DND-41 (cell line): ENCODE measurements around the gene SP9.

Source experiments
- ATAC-seq: fragments of 200-7000 bp; cut with Tn5 transposase; 3 replicates; pipeline ENCODE4 v1.9.1; 2021; ENCODE audit warnings: low read depth; ENCODE audit not compliant: insufficient read depth
- DNase-seq: peaks from one replicate; pipeline ENCODE4 v3.0.0-alpha.2; 2020
- H2AFZ ChIP-seq: 2 replicates; pipeline ENCODE4 v1.6.0; 2012; ENCODE audit warnings: low read depth, low read length
- H3K27ac ChIP-seq: 2 replicates; pipeline ENCODE4 v1.5.1; 2012; ENCODE audit warnings: low read length, inconsistent platforms
- H3K27me3 ChIP-seq: fragments of 200-600 bp; sonication (generic); 2 replicates; pipeline ENCODE4 v1.6.0; 2012; ENCODE audit warnings: low read length, mild to moderate bottlenecking, inconsistent platforms; ENCODE audit not compliant: insufficient read depth, poor library complexity
- H3K36me3 ChIP-seq: 2 replicates; pipeline ENCODE4 v1.5.1; 2012; ENCODE audit warnings: low read length, inconsistent platforms; ENCODE audit not compliant: insufficient read depth
- H3K4me1 ChIP-seq: 2 replicates; pipeline ENCODE4 v1.5.1; 2012; ENCODE audit warnings: mild to moderate bottlenecking, low read length; ENCODE audit not compliant: insufficient read depth
- H3K4me2 ChIP-seq: 2 replicates; pipeline ENCODE4 v1.6.0; 2012; ENCODE audit warnings: mild to moderate bottlenecking, moderate library complexity, low read length, inconsistent platforms; ENCODE audit not compliant: insufficient read depth
- H3K4me3 ChIP-seq, 2 experiments: fragments of 200-600 bp in 1 of 2; shearing (Covaris generic) in 1 of 2; 2 replicates each; pipeline ENCODE4 v1.5.1; 2012 to 2016; ENCODE audit warnings: inconsistent platforms in 2 of 2, low read length in 2 of 2, mild to moderate bottlenecking in 2 of 2, low read depth in 1 of 2, moderate library complexity in 1 of 2
- H3K79me2 ChIP-seq: 2 replicates; pipeline ENCODE4 v1.6.0; 2012; ENCODE audit warnings: low read length, inconsistent platforms; ENCODE audit not compliant: insufficient read depth
- H3K9ac ChIP-seq: 2 replicates; pipeline ENCODE4 v1.6.0; 2012; ENCODE audit warnings: low read depth, mild to moderate bottlenecking, inconsistent platforms, low read length, moderate library complexity
- H3K9me3 ChIP-seq: 2 replicates; pipeline ENCODE4 v1.5.1; 2012; ENCODE audit warnings: low read length, moderate library complexity, mild to moderate bottlenecking, inconsistent platforms; ENCODE audit not compliant: insufficient read depth, severe bottlenecking
- H4K20me1 ChIP-seq: 2 replicates; pipeline ENCODE4 v1.6.0; 2012; ENCODE audit warnings: low read length; ENCODE audit not compliant: insufficient read depth
- CTCF ChIP-seq: IDR thresholded peaks from 2 replicates; pipeline ENCODE4 v1.5.1; 2012; ENCODE audit warnings: borderline replicate concordance, low read length, moderate library complexity, mild to moderate bottlenecking; ENCODE audit not compliant: poor library complexity, severe bottlenecking; ENCODE audit errors: extremely low read depth
- EZH2 ChIP-seq: IDR thresholded peaks from 3 replicates; pipeline ENCODE4 v1.6.1; 2012; ENCODE audit warnings: borderline replicate concordance, low read depth, mild to moderate bottlenecking, moderate library complexity, low read length, inconsistent platforms; ENCODE audit not compliant: severe bottlenecking

Gene SP9

GRCh38 chr2:174383796-174384195 is 49.0 kb downstream of the SP9 start:
- Histone ChIP-seq H3K4me3 (no peak overlapping the region), H3K79me2 (peaks cover 27% of the 10 kb centered on the region), H3K4me2 (no peak overlapping the region), H3K9ac (no peak overlapping the region), H3K27me3 (no peaks in the 10 kb centered on the region), H3K4me1 (no peaks in the 10 kb centered on the region), H4K20me1 (no peaks in the 10 kb centered on the region; the same call in 1 of the 2 replicates), H3K27ac (no peak overlapping the region), H3K9me3 (no peaks in the 10 kb centered on the region), H2AFZ (no peak overlapping the region), H3K36me3 (peaks cover 59% of the 10 kb centered on the region)
- TF ChIP-seq EZH2 (no peak), CTCF (no peak)
- no peak for ATAC-seq
- no peak for DNase-seq

- no peaks in the 10 kb centered on the region for H3K4me1 ChIP-seq
- no peak overlapping the region for H3K9ac ChIP-seq
- H2AFZ ChIP-seq: no peak overlapping the region
- peaks cover 55% of the 10 kb centered on the region for H3K36me3 ChIP-seq
- H3K4me2 ChIP-seq: no peak overlapping the region
- H3K9me3 ChIP-seq: no peaks in the 10 kb centered on the region
- peaks cover 3% of the 10 kb centered on the region; the same call in 1 of the 2 replicates for H4K20me1 ChIP-seq
- H3K27ac ChIP-seq: no peak overlapping the region
- peaks cover 41% of the 10 kb centered on the region for H3K79me2 ChIP-seq
- H3K27me3 ChIP-seq: no peaks in the 10 kb centered on the region
- ATAC-seq (no peak), DNase-seq (no peak)
- no peak for TF ChIP-seq EZH2
- no peak for TF ChIP-seq CTCF
- no peak overlapping the region for H3K4me3 ChIP-seq
Measured at GRCh38 chr2:174385201-174385600, 50.4 kb downstream of the SP9 start.
